KMS-11 (cell line): ENCODE results near the gene MYH10.

ENCODE experiments used
- H2AFZ ChIP-seq: fragments of 200-600 bp; sonication (generic); 2 replicates; pipeline ENCODE4 v1.6.1; 2016; ENCODE audit warnings: antibody characterized with exemption, mixed run types, low read depth
- H3K27ac ChIP-seq: fragments of 200-600 bp; sonication (generic); 2 replicates; pipeline ENCODE4 v1.6.1; 2016; ENCODE audit warnings: mild to moderate bottlenecking, mixed run types
- H3K27me3 ChIP-seq: fragments of 200-600 bp; sonication (generic); 2 replicates; pipeline ENCODE4 v1.6.1; 2017; ENCODE audit warnings: mild to moderate bottlenecking, low read depth, mixed run types, moderate library complexity; ENCODE audit not compliant: insufficient read depth
- H3K36me3 ChIP-seq: fragments of 200-600 bp; sonication (generic); 2 replicates; pipeline ENCODE4 v1.6.1; 2017; ENCODE audit warnings: mild to moderate bottlenecking, mixed run types; ENCODE audit not compliant: insufficient read depth
- H3K4me1 ChIP-seq: fragments of 200-600 bp; sonication (generic); 2 replicates; pipeline ENCODE4 v1.6.1; 2016; ENCODE audit warnings: mild to moderate bottlenecking, low read depth, mixed run types; ENCODE audit not compliant: poor library complexity, severe bottlenecking
- H3K4me2 ChIP-seq: fragments of 200-600 bp; sonication (generic); 2 replicates; pipeline ENCODE4 v1.7.0; 2016; ENCODE audit warnings: mild to moderate bottlenecking, mixed run types
- H3K4me3 ChIP-seq: fragments of 200-600 bp; sonication (generic); IDR thresholded peaks from 2 replicates; pipeline ENCODE4 v1.6.1; 2017; ENCODE audit warnings: low read depth, low read length, mixed read lengths; ENCODE audit not compliant: insufficient read depth
- H3K79me2 ChIP-seq: fragments of 200-600 bp; sonication (generic); 2 replicates; pipeline ENCODE4 v1.6.1; 2016; ENCODE audit warnings: low read depth, mixed run types; ENCODE audit not compliant: insufficient read depth
- H3K9ac ChIP-seq: fragments of 200-600 bp; sonication (generic); 2 replicates; pipeline ENCODE4 v1.6.1; 2016; ENCODE audit warnings: mild to moderate bottlenecking, mixed run types
- H4K20me1 ChIP-seq: fragments of 200-600 bp; sonication (generic); 2 replicates; pipeline ENCODE4 v1.6.1; 2016; ENCODE audit warnings: mild to moderate bottlenecking, mixed run types; ENCODE audit not compliant: insufficient read depth
- CTCF ChIP-seq: fragments of 200-600 bp; sonication (generic); conservative IDR thresholded peaks from 2 replicates; pipeline ENCODE4 v1.6.1; 2017; ENCODE audit warnings: low read depth, mild to moderate bottlenecking, antibody characterized with exemption, low read length, moderate library complexity, mixed read lengths

Gene MYH10

GRCh38 chr17:8439681-8440080 is 190.8 kb downstream of the MYH10 start:
- peaks cover 20% of the 10 kb centered on the region for H3K79me2 ChIP-seq
- no peak overlapping the region for H3K4me3 ChIP-seq
- no peak overlapping the region for H3K9ac ChIP-seq
- H3K27ac ChIP-seq = no peak overlapping the region
- no peak overlapping the region for H2AFZ ChIP-seq
- H4K20me1 ChIP-seq = no peaks in the 10 kb centered on the region
- H3K27me3 ChIP-seq = no peaks in the 10 kb centered on the region
- H3K36me3 ChIP-seq = no peaks in the 10 kb centered on the region
- no peak overlapping the region for H3K4me2 ChIP-seq
- H3K4me1 ChIP-seq = no peaks in the 10 kb centered on the region
- TF ChIP-seq CTCF = no peak

DNA sequence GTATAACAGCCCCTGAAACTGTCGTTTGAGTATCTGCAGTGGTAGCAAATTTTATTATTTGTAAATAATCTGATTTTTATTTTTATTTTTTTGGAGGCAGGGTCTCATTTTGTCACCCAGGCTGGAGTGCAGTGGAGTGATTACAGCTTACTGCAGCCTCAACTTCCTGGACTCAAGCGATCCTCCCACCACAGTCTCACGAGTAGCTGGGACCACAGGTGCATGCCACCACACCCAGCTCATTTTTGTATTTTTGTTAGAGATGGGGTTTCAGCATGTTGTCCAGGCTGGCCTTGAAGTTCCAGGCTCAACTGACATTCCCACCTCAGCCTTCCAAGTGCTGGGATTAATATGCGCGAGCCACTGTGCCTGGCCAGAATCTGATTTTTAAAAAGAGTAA is 192.1 kb downstream of the MYH10 start:
- Histone ChIP-seq H3K79me2 (peaks cover 20% of the 10 kb centered on the region), H3K4me2 (no peak overlapping the region), H3K27me3 (no peaks in the 10 kb centered on the region), H3K4me1 (no peaks in the 10 kb centered on the region), H4K20me1 (no peaks in the 10 kb centered on the region), H3K27ac (no peak overlapping the region), H2AFZ (no peak overlapping the region), H3K9ac (no peak overlapping the region), H3K36me3 (no peaks in the 10 kb centered on the region), H3K4me3 (no peak overlapping the region)
- TF ChIP-seq CTCF = no peak

DNA sequence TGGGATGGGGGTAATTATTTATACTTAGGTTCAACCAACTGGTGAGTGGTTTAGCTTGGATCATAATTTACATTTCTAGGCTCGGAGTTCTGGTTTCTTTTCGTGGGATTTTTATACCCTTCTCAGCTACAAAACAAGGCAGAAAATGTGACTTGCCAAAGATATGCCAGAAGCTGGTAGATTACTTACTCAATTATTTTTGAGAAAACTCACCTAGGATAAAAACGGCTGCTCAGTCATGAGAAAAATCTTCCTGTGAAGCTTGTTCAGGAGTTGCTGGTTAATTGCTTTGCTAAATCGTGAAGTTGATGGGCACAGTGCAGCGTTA is 193.7 kb downstream of the MYH10 start:
- H3K36me3 ChIP-seq = no peaks in the 10 kb centered on the region
- peak overlapping the region; percentile 48 for H3K4me2 ChIP-seq
- TF ChIP-seq CTCF = no peak
- no peak overlapping the region; the same call in 1 of the 2 replicates for H2AFZ ChIP-seq
- H3K79me2 ChIP-seq = peaks cover 20% of the 10 kb centered on the region
- H3K4me3 ChIP-seq = no peak overlapping the region
- no peaks in the 10 kb centered on the region for H3K27me3 ChIP-seq
- no peaks in the 10 kb centered on the region for H4K20me1 ChIP-seq
- H3K27ac ChIP-seq = peak overlapping the region; percentile 62; the same call in 1 of the 2 replicates
- no peaks in the 10 kb centered on the region for H3K4me1 ChIP-seq
- H3K9ac ChIP-seq = peak overlapping the region; percentile 61; the same call in 1 of the 2 replicates

GRCh38 chr17:8436169-8436843 is 194.2 kb downstream of the MYH10 start:
- peaks cover 20% of the 10 kb centered on the region for H3K79me2 ChIP-seq
- peak overlapping the region; percentile 61; the same call in 1 of the 2 replicates for H3K9ac ChIP-seq
- TF ChIP-seq CTCF = no peak
- H3K27me3 ChIP-seq = no peaks in the 10 kb centered on the region
- no peaks in the 10 kb centered on the region for H4K20me1 ChIP-seq
- no peak overlapping the region for H3K4me3 ChIP-seq
- H3K4me2 ChIP-seq = peak overlapping the region; percentile 48
- H3K36me3 ChIP-seq = no peaks in the 10 kb centered on the region
- H2AFZ ChIP-seq = peak overlapping the region; percentile 26; the same call in 1 of the 2 replicates
- H3K27ac ChIP-seq = peak overlapping the region; percentile 62
- no peaks in the 10 kb centered on the region for H3K4me1 ChIP-seq
